SK-N-SH (cell line): Measurements from ENCODE around the gene SARDH.

Experiments
- GABPA ChIP-seq: IDR thresholded peaks from 2 replicates; pipeline ENCODE4 v1.4.0; 2012; ENCODE audit warnings: low read depth, mild to moderate bottlenecking
- TF ChIP-seq, protein P1 (sequence below): fragments of 200-600 bp; sonication (generic); IDR thresholded peaks from 2 replicates; pipeline ENCODE4 v1.6.1; 2017; ENCODE audit warnings: antibody characterized with exemption, mild to moderate bottlenecking, moderate library complexity

DNA sequence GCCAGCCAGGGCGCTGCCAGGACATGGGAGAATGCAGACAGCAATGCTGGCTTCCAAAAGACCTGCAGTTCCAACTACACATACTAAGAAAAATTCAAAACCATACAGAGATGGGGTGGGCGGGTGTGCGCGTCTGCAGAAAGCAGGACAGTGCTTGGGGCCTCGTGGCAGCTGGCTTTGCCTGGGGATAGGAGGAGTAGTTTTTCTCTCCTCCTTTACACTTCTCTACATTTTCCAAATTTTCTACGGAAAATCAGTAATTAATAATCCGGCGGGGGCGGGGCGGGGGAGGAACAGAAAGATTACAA, 43.6 kb upstream of the SARDH start:
- no peak for TF ChIP-seq GABPA
- TF ChIP-seq, protein P1, sequence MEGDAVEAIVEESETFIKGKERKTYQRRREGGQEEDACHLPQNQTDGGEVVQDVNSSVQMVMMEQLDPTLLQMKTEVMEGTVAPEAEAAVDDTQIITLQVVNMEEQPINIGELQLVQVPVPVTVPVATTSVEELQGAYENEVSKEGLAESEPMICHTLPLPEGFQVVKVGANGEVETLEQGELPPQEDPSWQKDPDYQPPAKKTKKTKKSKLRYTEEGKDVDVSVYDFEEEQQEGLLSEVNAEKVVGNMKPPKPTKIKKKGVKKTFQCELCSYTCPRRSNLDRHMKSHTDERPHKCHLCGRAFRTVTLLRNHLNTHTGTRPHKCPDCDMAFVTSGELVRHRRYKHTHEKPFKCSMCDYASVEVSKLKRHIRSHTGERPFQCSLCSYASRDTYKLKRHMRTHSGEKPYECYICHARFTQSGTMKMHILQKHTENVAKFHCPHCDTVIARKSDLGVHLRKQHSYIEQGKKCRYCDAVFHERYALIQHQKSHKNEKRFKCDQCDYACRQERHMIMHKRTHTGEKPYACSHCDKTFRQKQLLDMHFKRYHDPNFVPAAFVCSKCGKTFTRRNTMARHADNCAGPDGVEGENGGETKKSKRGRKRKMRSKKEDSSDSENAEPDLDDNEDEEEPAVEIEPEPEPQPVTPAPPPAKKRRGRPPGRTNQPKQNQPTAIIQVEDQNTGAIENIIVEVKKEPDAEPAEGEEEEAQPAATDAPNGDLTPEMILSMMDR = no peak
